Fibroblast of lung (primary cell): ENCODE results near the gene CHI3L2.

ENCODE experiments used
- CTCF ChIP-seq, 2 donors: IDR thresholded peaks in 1 of 2; conservative IDR thresholded peaks in 1 of 2; 1 replicate in 1 of 2; 2 replicates in 1 of 2; pipeline ENCODE4 v1.5.1; 2011 to 2012; ENCODE audit warnings: low read length in 2 of 2, control low read depth in 1 of 2, inconsistent platforms in 1 of 2, low read depth in 1 of 2, mild to moderate bottlenecking in 1 of 2
- EZH2 ChIP-seq: IDR thresholded peaks from 2 replicates; pipeline ENCODE4 v1.5.1; 2012; ENCODE audit warnings: low read length, control low read depth, mild to moderate bottlenecking; ENCODE audit errors: missing control alignments

- TF ChIP-seq CTCF (conservative IDR thresholded peaks at IDR 0.05 in 1 of 2, IDR thresholded peaks at IDR 0.05 in 1 of 2; ENCODE audit: low read depth in 1 of 2, low read length in 2 of 2) (no peak), EZH2 (no peak)
These were observed 62.6 kb downstream of the CHI3L2 start for GRCh38 chr1:111290104-111290503.
